Measurements from ENCODE around the gene ESRRB. TPM values are rescaled to one million over a fixed set of nuclear protein-coding genes. Genes with fewer than 3 reads are reported as not detected.

ESRRB gene
- total RNA-seq, 4 donors from 2014 or later = 1.2 TPM; not detected in 3

DNA sequence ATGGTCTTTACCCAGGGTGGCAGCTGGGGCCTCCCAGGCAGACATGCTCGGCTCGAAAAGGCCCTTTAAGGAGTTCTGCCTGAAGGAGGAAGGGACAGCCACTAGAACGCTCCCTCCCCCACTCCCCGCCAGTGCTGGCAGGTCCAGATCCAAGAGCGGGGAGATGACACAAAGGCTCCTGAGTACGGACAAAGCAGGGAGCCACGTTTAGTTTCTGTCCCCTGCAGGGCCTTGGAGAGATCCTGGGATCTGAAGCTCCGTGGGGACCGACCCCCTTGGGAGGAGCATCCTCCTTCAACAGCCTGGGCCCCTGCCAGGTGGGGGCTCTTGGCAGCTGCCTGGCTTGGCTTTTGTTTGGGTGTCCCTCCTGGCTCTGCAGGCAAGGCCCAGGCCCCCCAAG, 89.7 kb downstream of the ESRRB start:
- Histone ChIP-seq H3K27me3 (no peaks in the 10 kb centered on the region), H3K9me3 (no peaks in the 10 kb centered on the region), H3K27ac (no peak overlapping the region), H3K4me1 (no peaks in the 10 kb centered on the region), H3K36me3 (no peaks in the 10 kb centered on the region), H3K4me3 (no peak overlapping the region)
- TF ChIP-seq POLR2A (IDR thresholded peaks at IDR 0.05) (no peak), CTCF (IDR thresholded peaks at IDR 0.05) (no peak)
- no peak for DNase-seq

- DNase-seq = no peak
- TF ChIP-seq POLR2A (IDR thresholded peaks at IDR 0.05) = no peak
- TF ChIP-seq CTCF (IDR thresholded peaks at IDR 0.05) = no peak
- no peaks in the 10 kb centered on the region for H3K9me3 ChIP-seq
- H3K4me3 ChIP-seq = no peak overlapping the region
- no peak overlapping the region for H3K27ac ChIP-seq
- no peaks in the 10 kb centered on the region for H3K4me1 ChIP-seq
- H3K27me3 ChIP-seq = no peaks in the 10 kb centered on the region
- no peaks in the 10 kb centered on the region for H3K36me3 ChIP-seq
Observed at GRCh38 chr14:76467711-76468155, 91.8 kb downstream of the ESRRB start.

GRCh38 chr14:76472199-76472723, 96.3 kb downstream of the ESRRB start:
- H3K27me3 ChIP-seq = no peaks in the 10 kb centered on the region
- H3K27ac ChIP-seq = no peak overlapping the region
- no peaks in the 10 kb centered on the region for H3K9me3 ChIP-seq
- TF ChIP-seq CTCF (IDR thresholded peaks at IDR 0.05) (no peak), POLR2A (IDR thresholded peaks at IDR 0.05) (no peak)
- no peaks in the 10 kb centered on the region for H3K4me1 ChIP-seq
- no peak for DNase-seq
- H3K4me3 ChIP-seq = no peak overlapping the region
- H3K36me3 ChIP-seq = no peaks in the 10 kb centered on the region

DNA sequence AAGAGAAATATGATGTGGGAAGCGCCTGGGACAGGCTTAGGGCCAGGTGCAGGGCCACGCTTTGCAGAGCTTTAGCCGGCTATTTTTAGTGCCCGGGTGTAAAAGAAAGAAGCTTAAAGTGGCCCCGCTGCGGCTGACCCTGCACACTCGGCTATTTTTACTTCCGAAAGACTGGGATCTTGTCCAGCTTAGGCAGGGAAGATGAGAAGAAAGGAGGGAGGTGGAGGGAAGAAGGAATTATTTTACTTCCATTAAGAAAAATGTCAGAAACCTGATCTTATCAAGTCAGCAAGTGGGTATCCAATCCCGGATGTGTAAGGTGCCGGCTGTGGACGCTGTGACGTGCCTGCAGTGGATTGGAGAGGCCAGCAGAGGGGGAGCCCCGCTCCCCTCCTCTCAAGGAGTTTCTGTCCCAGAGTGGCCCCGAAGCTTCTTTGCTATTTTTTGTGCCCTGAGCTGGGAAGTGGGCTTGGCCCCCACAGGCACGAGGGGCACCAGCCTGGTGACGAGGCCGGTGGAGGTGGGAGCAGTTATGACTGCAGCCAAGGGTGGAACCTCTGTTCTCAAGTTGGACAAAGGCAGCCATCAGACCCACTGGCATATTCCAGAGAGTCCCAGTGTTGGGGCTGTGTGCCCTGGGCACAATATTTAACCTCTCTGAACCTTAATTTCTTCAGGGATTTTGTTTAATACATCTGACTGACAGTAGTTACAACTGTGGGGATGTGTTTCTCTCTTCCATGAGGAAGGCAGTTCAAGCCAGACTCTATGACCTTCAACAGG, 97.7 kb downstream of the ESRRB start:
- no peak for DNase-seq
- no peaks in the 10 kb centered on the region for H3K27me3 ChIP-seq
- no peaks in the 10 kb centered on the region for H3K9me3 ChIP-seq
- no peaks in the 10 kb centered on the region for H3K36me3 ChIP-seq
- TF ChIP-seq CTCF (IDR thresholded peaks at IDR 0.05) = no peak
- TF ChIP-seq POLR2A (IDR thresholded peaks at IDR 0.05) = no peak
- H3K4me3 ChIP-seq = peak overlapping the region in 1 of 4 donors; percentile 12
- no peak overlapping the region for H3K27ac ChIP-seq
- H3K4me1 ChIP-seq = no peaks in the 10 kb centered on the region

- no peaks in the 10 kb centered on the region for H3K36me3 ChIP-seq
- TF ChIP-seq CTCF (IDR thresholded peaks at IDR 0.05) = no peak
- TF ChIP-seq POLR2A (IDR thresholded peaks at IDR 0.05) = no peak
- H3K4me3 ChIP-seq = no peak overlapping the region
- H3K9me3 ChIP-seq = no peaks in the 10 kb centered on the region
- no peak for DNase-seq
- H3K4me1 ChIP-seq = no peaks in the 10 kb centered on the region
- H3K27ac ChIP-seq = no peak overlapping the region
- no peaks in the 10 kb centered on the region for H3K27me3 ChIP-seq
Observed at GRCh38 chr14:76480426-76480825, 104.5 kb downstream of the ESRRB start.

All from Peyer's patch (tissue), 4 donors.